Superior temporal gyrus (tissue), 1 donor: ENCODE measurements around the gene CXCR1.
"Not testable (repeated sequence)": the region's sequence is repeated elsewhere in the genome, so short reads cannot be mapped to it uniquely, and the experiment has no call there.

Source experiments
- DNase-seq: peaks from one replicate; pipeline ENCODE4 v3.0.0-alpha.2; 2016; ENCODE audit errors: extremely low spot score

Gene CXCR1

GRCh38 chr2:218166791-218167190 is at the start of gene CXCR1:
Gene CXCR1 (minus strand): TSS chr2:218166962. CDS start chr2:218165211, 1,751 bp downstream.
- DNase-seq = no peak

GRCh38 chr2:218216336-218216673 is 49.5 kb upstream of the CXCR1 start:
- DNase-seq = no peak

- no peak for DNase-seq
These were observed 47.4 kb upstream of the CXCR1 start for GRCh38 chr2:218214116-218214515.

- no peak for DNase-seq
These were observed 42.3 kb upstream of the CXCR1 start for GRCh38 chr2:218209078-218209477.

DNA sequence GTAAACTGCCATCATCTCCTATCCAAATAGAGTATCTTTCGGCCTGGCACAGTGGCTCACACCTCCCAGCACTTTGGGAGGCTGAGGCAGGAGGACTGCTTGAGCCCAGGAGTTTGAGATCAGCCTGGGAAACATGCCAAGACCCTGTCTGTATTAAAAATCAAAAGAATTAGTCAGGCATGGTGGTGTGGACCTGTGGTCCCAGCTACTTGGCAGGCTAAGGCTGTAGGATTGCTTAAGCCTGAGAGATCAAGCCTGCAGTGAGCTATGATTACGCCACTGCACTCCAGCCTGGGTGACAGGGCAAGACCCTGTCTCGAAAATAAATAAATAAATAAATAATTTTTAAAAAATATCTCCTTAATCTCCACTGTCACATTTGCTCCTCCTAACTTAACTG is 35.5 kb upstream of the CXCR1 start:
- no peak for DNase-seq

GRCh38 chr2:218196974-218197373 is 30.2 kb upstream of the CXCR1 start:
- no peak for DNase-seq

DNA sequence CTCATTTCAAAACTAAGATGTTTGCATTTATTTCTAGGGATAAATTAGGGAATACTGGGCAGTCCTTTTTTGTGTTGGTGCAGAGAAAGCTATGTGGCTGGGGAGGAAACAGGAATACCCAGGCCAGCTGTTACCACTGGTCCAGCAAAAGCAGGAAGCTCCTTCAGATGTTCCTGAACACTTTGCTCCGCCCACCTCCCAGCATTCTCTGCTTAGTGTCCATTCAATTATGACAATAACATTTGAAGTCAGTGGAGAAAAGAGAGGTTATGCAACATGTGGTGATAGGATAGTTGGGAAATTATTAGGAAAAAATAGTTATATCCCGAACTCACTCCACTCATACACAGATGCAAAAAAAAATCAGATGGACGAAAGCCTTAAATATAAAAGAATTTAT is 28.1 kb upstream of the CXCR1 start:
- DNase-seq = no peak

DNA sequence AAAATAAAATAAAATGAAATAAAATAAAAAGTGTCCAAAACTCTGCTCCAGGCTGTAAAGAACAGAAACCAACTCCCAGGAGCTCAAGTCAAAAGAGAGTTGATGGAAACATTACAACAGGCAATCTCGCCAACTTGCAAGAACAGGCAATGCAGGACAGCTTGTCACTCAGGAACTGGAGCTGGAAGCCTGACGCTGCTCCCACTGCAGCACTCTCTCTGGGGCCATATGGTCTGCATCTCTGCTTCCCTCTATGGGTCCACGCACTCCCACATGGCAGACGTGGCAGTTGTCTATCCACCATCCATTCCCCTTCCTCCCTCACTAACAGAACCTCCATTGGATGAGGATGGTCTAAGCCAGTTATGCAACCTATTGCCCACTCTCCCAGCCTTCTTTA is 26.9 kb upstream of the CXCR1 start:
- no peak for DNase-seq

- no peak for DNase-seq
These were observed 26.2 kb upstream of the CXCR1 start for GRCh38 chr2:218192902-218193430.

DNA sequence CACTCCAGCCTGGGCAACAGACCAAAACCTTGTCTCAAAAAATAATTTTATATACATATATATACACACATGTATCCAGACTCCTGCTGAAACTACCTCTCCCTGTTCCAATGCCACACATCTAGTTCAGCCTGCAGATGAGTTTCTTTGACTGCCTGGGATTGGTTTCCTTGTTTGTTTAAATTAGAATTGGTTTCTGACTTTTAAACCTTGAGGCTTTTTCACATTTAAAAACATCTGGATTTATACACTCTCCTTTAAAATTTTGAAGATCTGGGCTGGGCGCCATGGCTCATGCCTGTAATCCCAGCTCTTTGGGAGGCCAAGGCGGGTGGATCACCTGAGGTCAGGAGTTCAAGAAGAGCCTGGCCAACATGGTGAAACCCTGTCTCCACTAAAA is 21.8 kb upstream of the CXCR1 start:
- no peak for DNase-seq

- DNase-seq = no peak
These were observed 20.7 kb upstream of the CXCR1 start for GRCh38 chr2:218187296-218188015.

DNA sequence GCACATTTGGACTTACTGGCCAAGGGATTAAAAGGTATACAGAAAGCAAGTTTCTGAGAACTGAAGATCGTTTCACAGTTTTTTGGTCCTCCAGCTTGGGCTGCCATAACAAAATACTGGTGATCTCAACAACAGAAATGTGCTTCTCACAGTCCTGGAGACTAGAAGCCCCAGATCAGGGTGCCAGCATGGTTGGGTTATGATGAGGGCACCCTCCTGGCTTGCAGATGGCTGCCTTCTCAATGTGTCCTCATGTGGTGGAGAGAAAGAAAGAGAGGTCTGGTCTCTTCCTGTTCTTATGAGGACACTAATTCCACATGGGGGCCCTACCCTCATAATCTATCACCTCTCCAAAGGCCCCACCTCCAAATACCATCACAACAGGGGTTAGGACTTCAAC is 20.1 kb upstream of the CXCR1 start:
- DNase-seq = no peak

- DNase-seq = peak; percentile 76
These were observed 19.6 kb upstream of the CXCR1 start for GRCh38 chr2:218186355-218186766.

- DNase-seq = no peak
These were observed 17.6 kb upstream of the CXCR1 start for GRCh38 chr2:218184331-218184730.

DNA sequence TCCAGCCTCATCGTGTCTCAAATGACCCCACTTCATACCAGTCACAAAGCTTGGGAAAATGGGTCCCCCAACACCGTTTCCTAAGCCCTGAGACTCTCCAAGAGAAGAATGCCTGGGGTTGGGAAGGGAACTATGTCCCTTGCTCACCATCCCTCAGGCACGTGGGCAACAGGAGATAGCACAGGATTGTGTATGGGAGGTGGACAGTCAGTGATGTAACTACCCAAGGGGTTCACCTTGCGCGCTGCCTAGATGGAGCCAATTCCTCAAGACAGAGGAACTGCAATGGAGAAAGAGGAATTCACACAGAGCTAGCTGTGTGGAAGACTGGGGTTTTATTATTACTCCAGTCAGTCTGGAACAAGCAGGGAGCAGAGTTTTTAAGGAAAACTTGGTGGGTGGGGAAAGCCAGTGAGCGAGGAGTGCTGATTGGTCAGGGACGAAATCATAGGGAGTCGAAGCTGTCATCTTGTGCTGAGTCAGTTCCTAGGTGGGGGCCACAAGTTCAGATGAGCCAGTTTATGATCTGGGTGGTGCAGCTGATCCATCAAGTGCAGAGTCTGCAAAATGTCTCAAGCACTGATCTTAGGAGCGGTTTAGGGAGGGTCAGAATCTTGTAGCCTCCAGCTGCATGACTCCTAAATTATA is 13.8 kb upstream of the CXCR1 start:
- DNase-seq = no peak

DNA sequence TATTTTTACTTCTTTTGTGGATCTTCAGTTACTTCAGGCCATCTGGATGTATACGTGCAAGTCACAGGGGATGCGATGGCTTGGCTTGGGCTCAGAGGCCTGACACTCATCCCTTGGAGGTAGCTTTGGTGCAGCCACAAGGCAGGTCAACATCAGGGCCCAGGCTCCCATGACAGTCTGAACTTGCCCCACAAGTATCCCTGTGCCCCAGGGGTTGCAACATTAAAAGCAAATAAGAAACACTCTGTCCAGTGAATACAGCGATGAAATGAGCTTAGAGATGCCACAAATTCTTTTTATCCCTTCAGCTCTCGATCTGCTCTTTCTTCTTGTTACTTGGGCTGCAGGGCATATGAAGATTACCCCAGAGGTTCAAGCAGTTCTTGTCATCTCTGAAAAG is 13.0 kb upstream of the CXCR1 start:
- DNase-seq = no peak

- DNase-seq = no peak
These were observed 6.1 kb upstream of the CXCR1 start for GRCh38 chr2:218172845-218173244.

GRCh38 chr2:218171744-218172143 is 5.0 kb upstream of the CXCR1 start:
- DNase-seq = not testable (repeated sequence)

DNA sequence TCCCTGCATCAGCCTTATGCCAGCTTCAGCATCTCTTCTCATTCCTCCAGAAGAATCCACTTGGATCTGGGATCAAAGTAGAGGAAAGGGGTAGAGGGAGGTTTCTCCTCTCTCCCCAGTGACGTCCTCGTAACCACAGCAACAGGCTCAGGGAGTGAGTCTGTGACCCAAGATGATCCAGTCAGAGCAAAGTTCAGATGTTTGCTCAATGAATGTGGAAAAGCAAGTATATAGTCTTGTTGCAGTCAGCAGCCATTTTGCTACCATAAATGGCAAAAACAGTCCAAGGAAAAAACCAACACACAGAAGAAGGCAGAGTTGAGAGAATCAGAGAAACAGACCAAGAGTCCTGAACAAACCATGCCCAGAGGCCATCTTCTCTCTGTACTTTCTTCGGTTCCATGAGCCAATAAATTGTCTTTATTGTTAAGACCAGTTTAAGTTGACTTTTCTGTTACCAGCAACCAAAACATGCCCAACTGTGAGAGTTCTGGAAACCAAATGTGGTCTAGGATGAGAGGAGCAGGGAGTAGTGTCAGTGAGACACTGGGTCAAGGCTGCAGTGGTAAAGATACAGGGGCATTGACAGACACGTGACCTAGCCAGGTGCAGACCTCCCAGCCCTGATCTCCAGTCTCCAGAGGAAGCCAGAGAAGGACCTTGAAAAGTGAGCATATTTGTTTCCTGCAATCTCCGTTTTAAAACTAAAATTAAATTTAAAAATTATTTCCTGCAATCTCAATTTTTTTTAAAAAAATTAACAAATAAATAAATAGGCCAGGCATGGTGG is 3.2 kb upstream of the CXCR1 start:
- DNase-seq = no peak

- DNase-seq = peak; percentile 25
These were observed 2.1 kb upstream of the CXCR1 start for GRCh38 chr2:218168635-218169462.

DNA sequence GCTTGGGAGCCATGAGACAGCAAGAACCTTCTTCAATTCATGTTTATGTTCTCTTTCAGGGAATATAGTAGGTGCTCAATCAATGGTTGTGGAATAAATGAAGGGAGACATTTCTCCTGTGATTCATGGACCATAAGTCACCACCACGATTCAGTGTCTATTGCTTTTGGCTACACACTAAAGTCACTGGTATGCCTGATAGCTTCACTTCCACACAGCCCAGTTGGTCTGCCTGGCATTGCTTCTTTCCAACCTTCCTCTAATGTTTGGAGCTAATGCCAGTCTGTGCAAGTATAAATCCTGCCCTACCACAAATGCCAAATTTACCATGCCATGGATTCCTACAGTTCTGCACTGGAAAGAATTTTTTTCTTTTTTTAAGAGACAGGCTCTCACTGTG is 1.3 kb upstream of the CXCR1 start:
- DNase-seq = no peak

- no peak for DNase-seq
These were observed 3.9 kb downstream of the CXCR1 start for GRCh38 chr2:218162814-218163213.
